Common myeloid progenitor, CD34-positive (primary cell): ENCODE results near the gene C11orf97.

Experiments used
- CTCF ChIA-PET: fragments of 350-600 bp; sonication (Branson Sonifier 250); formaldehyde crosslinking; loops from one replicate; lab custom pipeline; 2021; ENCODE audit warnings: antibody characterized with exemption; lab: Charles Lee
- POLR2A ChIA-PET: fragments of 350-600 bp; sonication (Branson Sonifier 250); formaldehyde crosslinking; loops from one replicate; lab custom pipeline; 2021; ENCODE audit warnings: antibody characterized with exemption; lab: Charles Lee
- DNase-seq, 3 donors: peaks; one replicate each; pipeline versions ENCODE4 v3.0.0 to v3.0.0-alpha.2; 2013
- H3K27ac ChIP-seq, 2 experiments: 1 replicate in 1 of 2; 2 replicates in 1 of 2; pipeline ENCODE4 v1.7.0; 2013; ENCODE audit warnings: inconsistent platforms in 2 of 2, low read length in 2 of 2, mild to moderate bottlenecking in 2 of 2, low read depth in 1 of 2, moderate library complexity in 1 of 2; ENCODE audit not compliant: severe bottlenecking in 2 of 2, insufficient read depth in 1 of 2, poor library complexity in 1 of 2
- H3K27me3 ChIP-seq, 5 experiments: replicated peaks in 2 of 5; 1 replicate in 3 of 5; 2 replicates in 2 of 5; pipeline versions ENCODE4 v1.6.1 to v1.7.0; 2013; ENCODE audit warnings: low read length in 4 of 5, mild to moderate bottlenecking in 2 of 5, moderate library complexity in 2 of 5, inconsistent platforms in 1 of 5; ENCODE audit not compliant: insufficient read depth in 5 of 5, control insufficient read depth in 4 of 5
- H3K36me3 ChIP-seq, 4 experiments: 1 replicate in 2 of 4; 2 replicates in 2 of 4; pipeline versions ENCODE4 v1.6.1 to v1.7.0; 2013; ENCODE audit warnings: low read length in 3 of 4, control low read depth in 1 of 4, mild to moderate bottlenecking in 1 of 4; ENCODE audit not compliant: control insufficient read depth in 4 of 4, insufficient read depth in 4 of 4
- H3K4me1 ChIP-seq, 4 experiments: 1 replicate in 3 of 4; 2 replicates in 1 of 4; pipeline versions ENCODE4 v1.6.1 to v1.7.1; 2013; ENCODE audit warnings: low read length in 3 of 4, mild to moderate bottlenecking in 3 of 4, control low read depth in 1 of 4, inconsistent platforms in 1 of 4, moderate library complexity in 1 of 4; ENCODE audit not compliant: control insufficient read depth in 4 of 4, insufficient read depth in 4 of 4; ENCODE audit errors: control extremely low read depth in 1 of 4
- H3K4me3 ChIP-seq, 7 experiments: 1 replicate in 4 of 7; 2 replicates in 3 of 7; pipeline versions ENCODE4 v1.5.1 to v1.7.0; 2013; ENCODE audit warnings: mild to moderate bottlenecking in 7 of 7, low read length in 6 of 7, moderate library complexity in 6 of 7, inconsistent platforms in 2 of 7, low read depth in 2 of 7, control low read depth in 1 of 7; ENCODE audit not compliant: insufficient read depth in 4 of 7, control insufficient read depth in 1 of 7; ENCODE audit errors: extremely low read depth in 1 of 7
- H3K9me3 ChIP-seq, 5 experiments: 1 replicate in 4 of 5; 2 replicates in 1 of 5; pipeline versions ENCODE4 v1.6.1 to v1.7.1; 2013; ENCODE audit warnings: low read length in 4 of 5, mild to moderate bottlenecking in 2 of 5, inconsistent platforms in 1 of 5, low read depth in 1 of 5, moderate library complexity in 1 of 5; ENCODE audit not compliant: control insufficient read depth in 4 of 5, insufficient read depth in 2 of 5; ENCODE audit errors: control extremely low read depth in 1 of 5
- WGBS: methylation state at CpG from one replicate; pipeline ENCODE4 v1.1.5; 2013; ENCODE audit not compliant: insufficient coverage; 5-methylcytosine and 5-hydroxymethylcytosine counted together

C11orf97 gene

GRCh38 chr11:94545264-94546161, 33.3 kb downstream of the C11orf97 start:
- ChIA-PET CTCF (interaction anchor here (0.8 to 2.2 kb wide), 5 partner anchors 14 to 43 kb away, joined by 3 to 5 read pairs (median 3); no protein-coding TSS in a partner anchor), POLR2A (no interaction called here)
- H3K9me3 ChIP-seq = no peaks in the 10 kb centered on the region
- H3K27me3 ChIP-seq = no peaks in the 10 kb centered on the region
- DNase-seq = no peak
- 93% methylated on average over 44 of the region's 54 CpGs for WGBS
- H3K4me3 ChIP-seq = peak overlapping the region in 4 of 7 experiments; percentile 74 to 89 (median 82)
- H3K36me3 ChIP-seq = peaks cover 3 to 16% (median 14%) of the 10 kb centered on the region in 4 experiments
- H3K27ac ChIP-seq = peak overlapping the region in 1 of 2 experiments; percentile 1
- peaks cover 23 to 57% (median 41%) of the 10 kb centered on the region in 4 experiments for H3K4me1 ChIP-seq

GRCh38 chr11:94546162-94546470, 33.9 kb downstream of the C11orf97 start:
- H3K4me1 ChIP-seq = peaks cover 26 to 61% (median 43%) of the 10 kb centered on the region in 4 experiments
- no peak for DNase-seq
- ChIA-PET CTCF (interaction anchor here (1.0 to 2.2 kb wide), 5 partner anchors 10 to 43 kb away, joined by 3 to 5 read pairs (median 3); no protein-coding TSS in a partner anchor), POLR2A (no interaction called here)
- 100% methylated on average over 1 of the region's 2 CpGs for WGBS
- H3K4me3 ChIP-seq = peak overlapping the region in 4 of 7 experiments; percentile 19 to 89 (median 76)
- H3K27ac ChIP-seq = no peak overlapping the region
- no peaks in the 10 kb centered on the region for H3K27me3 ChIP-seq
- H3K36me3 ChIP-seq = peaks cover 3 to 16% (median 14%) of the 10 kb centered on the region in 4 experiments
- no peaks in the 10 kb centered on the region for H3K9me3 ChIP-seq

- peak overlapping the region in 3 of 7 experiments; percentile 38 to 74 (median 53) for H3K4me3 ChIP-seq
- no peaks in the 10 kb centered on the region for H3K27me3 ChIP-seq
- no peak overlapping the region for H3K27ac ChIP-seq
- DNase-seq = peak in 1 of 3 donors; percentile 21
- H3K4me1 ChIP-seq = peaks cover 26 to 61% (median 43%) of the 10 kb centered on the region in 4 experiments
- H3K36me3 ChIP-seq = peaks cover 3 to 16% (median 14%) of the 10 kb centered on the region in 4 experiments
- no peaks in the 10 kb centered on the region for H3K9me3 ChIP-seq
- ChIA-PET POLR2A (no interaction called here), CTCF (interaction anchor here (0.9 to 1.6 kb wide), 4 partner anchors 10 to 50 kb away, joined by 3 to 5 read pairs (median 3); no protein-coding TSS in a partner anchor)
- WGBS = 100% methylated on average over 1 of the region's 1 CpG
Measured at GRCh38 chr11:94546886-94547285, 34.6 kb downstream of the C11orf97 start.

GRCh38 chr11:94549146-94549545, 36.9 kb downstream of the C11orf97 start:
- no peak overlapping the region for H3K27ac ChIP-seq
- H3K4me3 ChIP-seq = no peak overlapping the region
- ChIA-PET POLR2A (no interaction called here), CTCF (interaction anchor here (0.6 kb wide), 1 partner anchor 12 kb away, joined by 4 read pairs; no protein-coding TSS in a partner anchor)
- no peaks in the 10 kb centered on the region for H3K9me3 ChIP-seq
- no peaks in the 10 kb centered on the region for H3K27me3 ChIP-seq
- H3K4me1 ChIP-seq = peaks cover 26 to 53% (median 35%) of the 10 kb centered on the region in 4 experiments
- peaks cover 3 to 16% (median 14%) of the 10 kb centered on the region in 4 experiments for H3K36me3 ChIP-seq
- DNase-seq = no peak
- 61% methylated on average over 5 of the region's 5 CpGs for WGBS

GRCh38 chr11:94550513-94550912, 38.3 kb downstream of the C11orf97 start:
- Histone ChIP-seq H3K27me3 (no peaks in the 10 kb centered on the region), H3K27ac (no peak overlapping the region), H3K4me3 (peak overlapping the region in 1 of 7 experiments; percentile 40), H3K4me1 (peaks cover 22 to 41% (median 25%) of the 10 kb centered on the region in 4 experiments), H3K36me3 (peaks cover 3 to 13% (median 12%) of the 10 kb centered on the region in 4 experiments), H3K9me3 (no peaks in the 10 kb centered on the region)
- peak in 2 of 3 donors; percentile 36 to 48 for DNase-seq
- CTCF ChIA-PET = interaction anchor here (1.4 kb wide), 1 partner anchor 73 kb away, joined by 3 read pairs; no protein-coding TSS in a partner anchor
- POLR2A ChIA-PET = no interaction called here
- WGBS = 6% methylated on average over 4 of the region's 4 CpGs

GRCh38 chr11:94553938-94554337, 41.7 kb downstream of the C11orf97 start:
- WGBS = no CpG with 5 or more reads among the region's 1 CpG
- no peak overlapping the region for H3K27ac ChIP-seq
- H3K36me3 ChIP-seq = peaks cover 0 to 3% (median 1%) of the 10 kb centered on the region in 4 experiments
- no peak overlapping the region for H3K4me3 ChIP-seq
- no peaks in the 10 kb centered on the region for H3K27me3 ChIP-seq
- peaks cover 9 to 26% (median 15%) of the 10 kb centered on the region in 4 experiments for H3K4me1 ChIP-seq
- H3K9me3 ChIP-seq = no peaks in the 10 kb centered on the region
- no peak for DNase-seq
- ChIA-PET POLR2A (no interaction called here), CTCF (interaction anchor here (1.8 to 2.4 kb wide), 2 partner anchors 11 to 42 kb away, joined by 3 to 10 read pairs; no protein-coding TSS in a partner anchor)
